Stromal cell of bone marrow (primary cell): ENCODE measurements around the gene DERA.
A peak's percentile ranks its signal among the peaks of the same experiment; 100 is the strongest.
"Not testable (repeated sequence)": the region's sequence is repeated elsewhere in the genome, so short reads cannot be mapped to it uniquely, and the experiment has no call there.

ENCODE experiments used
- DNase-seq: peaks from one replicate; pipeline ENCODE4 v3.0.0-alpha.2; 2012; ENCODE audit warnings: low read depth

The DERA gene

DNA sequence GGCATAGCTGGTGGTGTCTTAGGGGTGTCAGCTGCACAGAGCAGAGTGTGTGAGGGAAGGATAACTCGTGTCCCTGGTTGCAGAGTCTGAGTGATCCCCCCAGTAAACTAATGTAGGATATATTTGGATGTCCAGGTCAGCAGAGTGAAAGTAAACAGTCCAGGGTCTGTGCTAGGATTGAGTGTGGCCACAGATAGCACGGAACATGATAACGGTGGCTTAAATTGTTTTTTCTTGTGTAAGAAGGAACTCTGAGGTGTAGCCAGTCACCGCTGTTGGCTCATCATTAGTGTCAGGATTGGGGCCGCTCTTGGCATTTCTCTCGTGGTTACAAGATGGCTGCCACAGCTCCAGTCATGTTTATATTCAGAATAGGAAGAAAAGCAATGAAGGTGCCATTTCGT, 97.3 kb downstream of the DERA start:
- DNase-seq, result no peak

DNA sequence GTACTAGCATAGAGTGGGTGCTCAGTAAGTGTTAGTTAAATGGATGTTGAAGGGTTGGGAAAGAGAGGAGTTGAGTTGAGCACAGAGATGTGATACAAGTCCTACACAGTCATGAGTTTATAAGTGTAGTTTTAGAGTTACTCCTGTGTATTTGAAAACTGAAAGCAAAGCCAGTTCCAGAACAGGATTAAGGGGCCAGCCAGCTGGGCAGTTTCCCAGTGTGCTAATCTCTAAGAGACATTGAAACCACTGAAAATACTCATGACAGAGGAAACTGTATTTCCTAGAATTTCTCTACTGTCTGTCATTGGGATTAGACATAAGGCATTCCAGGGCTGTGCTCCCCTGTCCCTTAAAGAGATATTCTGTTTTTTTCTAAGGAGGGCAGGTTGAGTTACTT, 101.0 kb downstream of the DERA start:
- peak; percentile 62 for DNase-seq

- DNase-seq, result not testable (repeated sequence)
Observed at GRCh38 chr12:16013722-16014121, 102.6 kb downstream of the DERA start.

GRCh38 chr12:16014394-16014793, 103.3 kb downstream of the DERA start:
- not testable (repeated sequence) for DNase-seq

DNA sequence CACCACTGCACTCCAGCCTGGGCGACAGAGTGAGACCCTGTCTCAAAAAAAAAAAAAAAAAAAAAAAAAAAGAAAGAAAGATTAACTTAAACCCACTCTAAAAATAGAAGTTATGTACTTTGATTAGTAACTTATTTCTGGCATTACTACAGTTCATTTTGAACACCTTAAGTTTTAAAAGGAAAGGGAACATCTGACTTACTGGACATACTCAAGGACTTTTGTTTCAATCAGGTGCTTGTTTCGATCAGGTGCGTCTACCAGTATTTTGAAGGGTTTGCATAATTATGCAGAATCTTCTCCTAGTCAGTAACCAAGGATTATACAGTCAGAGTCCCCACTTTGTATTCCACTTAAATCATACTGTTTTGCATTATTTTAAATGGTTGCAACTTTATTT, 105.6 kb downstream of the DERA start:
- DNase-seq, result no peak

DNA sequence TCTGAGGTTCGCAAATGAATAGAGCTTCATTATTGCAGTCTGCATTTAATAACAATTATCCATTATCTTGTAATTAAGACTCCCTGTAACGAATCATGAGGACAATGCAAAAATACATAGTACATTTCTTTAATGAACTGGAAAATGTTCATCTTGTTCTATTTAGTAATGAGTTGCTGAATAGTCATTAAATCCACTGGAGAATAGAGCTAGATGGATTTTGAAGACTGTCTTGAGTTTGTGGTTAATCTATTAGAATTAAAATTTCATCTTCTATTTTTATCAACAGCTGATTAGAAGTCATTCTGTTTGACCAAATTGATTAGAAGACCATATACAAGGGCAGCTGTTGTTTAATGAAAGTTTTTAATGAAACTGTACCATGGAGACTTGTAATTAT, 107.2 kb downstream of the DERA start:
- DNase-seq, result no peak

DNA sequence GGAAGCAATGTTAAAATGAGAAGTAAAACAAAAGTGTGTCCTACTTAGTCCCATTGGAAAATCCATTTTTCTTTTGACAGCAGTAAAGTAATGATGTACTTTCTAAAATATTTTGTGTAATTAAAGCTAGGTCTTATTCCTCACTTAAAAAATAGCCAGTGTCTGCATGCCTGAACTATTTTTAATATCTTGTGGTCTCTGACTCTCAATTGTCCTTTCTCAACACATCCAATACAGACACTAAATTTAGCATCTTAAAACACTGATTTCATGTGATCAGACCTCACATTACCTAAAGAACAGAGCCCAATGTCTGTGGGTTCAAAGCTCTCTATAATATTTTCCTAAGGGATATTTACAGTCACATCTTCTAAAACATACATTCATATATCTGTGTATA, 108.0 kb downstream of the DERA start:
- DNase-seq, result no peak

- no peak for DNase-seq
Observed at GRCh38 chr12:16020031-16020430, 108.9 kb downstream of the DERA start.

- DNase-seq, result no peak
Observed at GRCh38 chr12:16021026-16021425, 109.9 kb downstream of the DERA start.

- DNase-seq, result no peak
Observed at GRCh38 chr12:16021676-16022075, 110.5 kb downstream of the DERA start.

- no peak for DNase-seq
Observed at GRCh38 chr12:16027002-16027401, 115.9 kb downstream of the DERA start.

GRCh38 chr12:16030744-16031143, 119.6 kb downstream of the DERA start:
- no peak for DNase-seq

DNA sequence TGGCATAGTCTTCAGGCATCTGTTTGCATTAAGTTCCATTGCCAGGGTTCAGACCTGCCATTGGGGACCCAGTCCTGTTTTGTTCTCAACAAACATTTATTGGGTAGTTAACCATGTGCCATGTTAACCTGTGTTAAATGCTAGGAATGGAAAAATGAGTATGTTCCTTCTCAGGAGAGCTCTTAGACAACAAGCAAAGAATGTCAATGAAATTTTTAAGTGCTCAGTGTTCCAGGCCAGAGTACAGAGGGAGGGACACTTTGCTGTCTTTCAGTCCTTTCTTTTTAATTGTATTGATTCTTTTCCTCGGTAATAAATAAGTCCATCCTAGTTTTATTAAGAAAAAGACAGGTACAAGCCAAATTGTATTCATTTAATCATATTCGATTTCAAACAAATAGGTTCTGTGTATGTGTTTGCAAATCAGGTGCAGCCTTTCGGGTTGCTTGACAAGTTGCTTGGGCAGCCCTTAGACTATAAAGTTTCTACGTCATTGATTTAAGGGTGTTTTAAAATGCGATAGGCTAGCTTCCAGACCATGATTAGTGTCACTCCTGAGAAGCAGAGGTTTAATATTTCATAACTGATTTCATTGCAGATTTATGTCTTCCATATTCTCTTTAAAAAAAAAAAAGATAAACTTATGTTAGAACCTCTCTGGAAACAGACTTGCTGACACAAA, 123.1 kb downstream of the DERA start:
- no peak for DNase-seq

DNA sequence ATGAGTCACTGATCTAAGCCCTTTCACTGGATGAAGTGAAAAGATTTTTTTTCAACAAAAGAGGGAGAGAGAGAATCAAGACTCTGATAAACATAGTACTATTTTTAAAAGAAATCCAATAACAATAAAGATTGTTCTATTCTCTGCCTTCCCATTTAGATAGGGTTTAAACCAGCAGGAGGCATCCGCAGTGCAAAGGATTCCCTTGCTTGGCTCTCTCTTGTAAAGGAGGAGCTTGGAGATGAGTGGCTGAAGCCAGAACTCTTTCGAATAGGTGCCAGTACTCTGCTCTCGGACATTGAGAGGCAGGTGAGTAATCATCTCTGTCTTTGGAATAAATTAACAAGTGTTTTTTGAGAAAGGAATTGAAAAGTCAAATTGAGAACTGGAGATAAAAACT, 124.9 kb downstream of the DERA start:
- DNase-seq, result no peak

- DNase-seq, result no peak
Observed at GRCh38 chr12:16037533-16037932, 126.4 kb downstream of the DERA start.

DNA sequence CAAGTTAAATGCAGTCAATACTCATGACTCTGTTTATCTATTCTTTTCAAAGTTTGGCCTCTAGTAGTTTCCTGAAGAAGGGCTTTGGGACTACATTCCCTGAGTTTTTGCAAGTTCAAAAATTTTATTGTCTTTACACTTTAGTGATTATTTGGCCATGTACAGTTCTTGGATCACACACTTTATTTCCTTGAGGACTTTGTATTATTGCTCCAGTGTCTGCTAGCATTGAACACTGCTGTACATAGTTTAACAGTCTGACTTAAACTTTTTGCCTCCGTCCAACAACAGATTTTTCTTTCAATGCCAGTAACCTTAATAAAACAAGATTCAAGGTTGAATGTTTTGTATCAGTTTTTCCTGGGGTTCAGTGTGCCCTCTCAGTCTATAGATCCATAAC, 132.3 kb downstream of the DERA start:
- DNase-seq, result no peak

- DNase-seq, result no peak
Observed at GRCh38 chr12:16046266-16046665, 135.1 kb downstream of the DERA start.

GRCh38 chr12:16048511-16048910, 137.4 kb downstream of the DERA start:
- DNase-seq, result no peak

DNA sequence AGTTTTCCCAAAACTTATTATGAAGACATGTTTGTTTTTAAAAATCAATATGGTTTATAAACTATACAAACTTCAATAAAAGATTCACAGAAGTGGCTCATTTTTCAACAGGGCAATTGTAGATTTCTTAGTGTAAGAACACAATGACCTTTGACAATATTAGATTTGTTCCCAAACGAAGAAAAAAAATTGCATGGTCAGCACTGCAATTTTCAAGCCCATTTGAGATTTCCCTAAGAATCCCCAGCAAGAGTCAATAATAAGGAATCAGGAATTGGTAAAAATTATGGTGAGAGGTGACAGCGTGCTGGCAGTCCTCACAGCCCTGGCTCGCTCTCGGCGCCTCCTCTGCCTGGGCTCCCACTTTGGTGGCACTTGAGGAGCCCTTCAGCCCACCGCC, 145.8 kb downstream of the DERA start:
- no peak for DNase-seq

- DNase-seq, result not testable (repeated sequence)
Observed at GRCh38 chr12:16057351-16057751, 146.2 kb downstream of the DERA start.

GRCh38 chr12:16062611-16063010, 151.5 kb downstream of the DERA start:
- DNase-seq, result peak; percentile 3

DNA sequence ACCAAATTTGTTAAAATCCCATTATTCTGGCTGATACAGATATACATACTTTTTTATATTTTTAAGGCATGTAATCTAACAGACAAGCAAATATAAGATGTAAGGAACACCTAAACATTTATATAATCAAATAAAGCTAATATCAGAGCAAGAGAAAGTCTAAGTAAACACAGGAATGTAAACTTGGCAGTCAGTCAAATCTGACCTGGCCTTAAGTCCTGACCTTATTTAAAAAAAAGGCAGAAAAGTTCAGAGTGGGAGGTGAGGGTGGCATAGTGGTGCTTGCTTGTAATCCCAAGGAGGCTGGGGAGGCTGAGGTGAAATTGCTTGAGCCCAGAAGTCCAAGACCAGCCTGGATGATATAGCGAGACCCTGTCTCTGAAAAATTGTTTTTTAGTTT, 152.6 kb downstream of the DERA start:
- no peak for DNase-seq

- DNase-seq, result no peak
Observed at GRCh38 chr12:16070113-16070512, 159.0 kb downstream of the DERA start.

DNA sequence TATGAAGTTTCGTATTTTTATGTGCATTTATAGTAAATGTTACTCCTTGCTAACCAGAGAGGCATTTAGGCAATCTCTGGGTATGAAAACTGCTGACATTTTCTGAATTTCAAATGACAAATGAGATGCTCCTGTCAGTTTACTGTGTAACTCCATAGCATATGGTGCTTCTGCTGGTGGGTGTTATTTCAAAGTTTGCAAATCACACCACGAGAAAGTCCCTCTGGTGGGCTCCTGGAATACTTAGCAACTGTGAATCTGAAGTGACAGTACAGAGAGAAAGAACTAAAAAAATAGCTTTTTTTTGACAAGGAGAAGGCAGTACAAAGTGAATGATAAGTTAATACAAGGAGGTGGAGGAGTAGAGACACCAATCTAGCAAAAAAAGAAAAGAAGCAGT, 161.5 kb downstream of the DERA start:
- DNase-seq, result no peak

- no peak for DNase-seq
Observed at GRCh38 chr12:16074894-16075293, 163.8 kb downstream of the DERA start.
